Loucy (cell line): Measurements from ENCODE around the gene LAIR1.

Source experiments
- EZH2phosphoT487 ChIP-seq: fragments of 200-600 bp; IDR thresholded peaks from 2 replicates; pipeline ENCODE4 v1.6.1; 2018; ENCODE audit warnings: antibody characterized with exemption, mild to moderate bottlenecking, moderate library complexity, borderline replicate concordance
- TF ChIP-seq, protein P1 (sequence below): fragments of 200-600 bp; sonication (generic); conservative IDR thresholded peaks from 2 replicates; pipeline ENCODE4 v1.5.1; 2014; ENCODE audit warnings: mild to moderate bottlenecking, antibody characterized with exemption, low read length

DNA sequence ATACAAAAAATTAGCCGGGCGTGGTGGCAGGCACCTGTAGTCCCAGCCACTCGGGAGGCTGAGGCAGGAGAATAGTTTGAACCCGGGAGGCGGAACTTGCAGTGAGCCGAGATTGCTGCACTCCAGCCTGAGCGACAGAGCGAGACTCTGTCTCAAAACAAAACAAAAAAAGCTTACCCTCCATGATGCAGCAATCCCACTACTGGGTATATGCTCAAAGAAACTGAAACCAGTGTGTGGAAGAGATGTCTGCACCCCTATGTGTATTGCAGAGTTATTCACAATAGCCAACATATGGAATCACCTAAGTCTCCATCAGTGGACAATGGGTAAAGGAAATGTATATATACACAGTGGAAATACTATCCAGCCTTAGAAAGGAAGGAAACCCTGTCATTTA lies 31.0 kb upstream of the LAIR1 start:
- TF ChIP-seq, protein P1, sequence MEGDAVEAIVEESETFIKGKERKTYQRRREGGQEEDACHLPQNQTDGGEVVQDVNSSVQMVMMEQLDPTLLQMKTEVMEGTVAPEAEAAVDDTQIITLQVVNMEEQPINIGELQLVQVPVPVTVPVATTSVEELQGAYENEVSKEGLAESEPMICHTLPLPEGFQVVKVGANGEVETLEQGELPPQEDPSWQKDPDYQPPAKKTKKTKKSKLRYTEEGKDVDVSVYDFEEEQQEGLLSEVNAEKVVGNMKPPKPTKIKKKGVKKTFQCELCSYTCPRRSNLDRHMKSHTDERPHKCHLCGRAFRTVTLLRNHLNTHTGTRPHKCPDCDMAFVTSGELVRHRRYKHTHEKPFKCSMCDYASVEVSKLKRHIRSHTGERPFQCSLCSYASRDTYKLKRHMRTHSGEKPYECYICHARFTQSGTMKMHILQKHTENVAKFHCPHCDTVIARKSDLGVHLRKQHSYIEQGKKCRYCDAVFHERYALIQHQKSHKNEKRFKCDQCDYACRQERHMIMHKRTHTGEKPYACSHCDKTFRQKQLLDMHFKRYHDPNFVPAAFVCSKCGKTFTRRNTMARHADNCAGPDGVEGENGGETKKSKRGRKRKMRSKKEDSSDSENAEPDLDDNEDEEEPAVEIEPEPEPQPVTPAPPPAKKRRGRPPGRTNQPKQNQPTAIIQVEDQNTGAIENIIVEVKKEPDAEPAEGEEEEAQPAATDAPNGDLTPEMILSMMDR: no peak
- TF ChIP-seq EZH2phosphoT487: no peak
